ENCODE measurements around the gene HSPA5.
A peak's percentile ranks its signal among the peaks of the same experiment; 100 is the strongest.

The HSPA5 gene

DNA sequence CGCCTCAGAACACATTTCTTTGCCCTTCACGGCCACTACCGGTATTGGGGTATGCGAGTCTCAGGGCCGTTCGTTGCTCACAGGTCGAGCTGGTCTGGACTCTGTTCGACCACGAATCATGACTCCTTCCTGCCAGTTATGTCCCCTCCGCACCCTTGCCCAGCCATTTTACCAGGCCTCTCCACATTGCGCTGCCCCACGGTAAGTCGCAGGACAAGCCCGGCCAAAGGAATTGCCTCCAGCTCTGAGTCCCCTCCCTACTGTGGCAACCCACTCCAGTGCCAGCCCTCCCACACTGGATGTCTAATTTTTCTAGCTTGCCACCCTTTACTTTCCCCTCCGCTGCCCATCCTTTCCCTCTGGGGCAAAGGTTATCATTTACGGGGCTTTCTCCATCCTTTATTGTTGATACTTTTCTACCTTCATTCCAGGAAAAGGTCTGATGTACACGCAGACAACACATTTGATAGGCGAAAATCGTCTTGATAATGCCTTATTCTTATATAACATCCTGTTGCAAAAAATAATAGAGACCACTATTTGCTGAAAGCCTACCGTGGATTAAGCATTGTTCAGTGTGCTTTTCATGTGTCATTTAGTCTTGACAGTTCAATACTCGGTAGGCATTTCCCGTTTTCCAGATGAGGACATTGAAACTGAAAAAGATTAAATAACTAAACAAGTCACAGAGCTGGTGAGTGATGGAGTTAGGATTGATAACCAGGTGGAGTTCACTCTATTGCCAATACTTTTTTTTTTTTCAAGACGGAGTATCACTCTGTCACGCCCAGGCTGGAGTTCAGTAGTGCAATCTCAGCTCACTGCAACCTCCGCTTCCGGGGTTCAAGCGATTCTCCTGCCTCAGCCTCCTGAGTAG is 958 bp upstream of the HSPA5 start:
- DNase-seq (ENCODE audit: low read depth in 1 of 2, low spot score in 1 of 2), result no peak
- TF ChIP-seq, protein P1, sequence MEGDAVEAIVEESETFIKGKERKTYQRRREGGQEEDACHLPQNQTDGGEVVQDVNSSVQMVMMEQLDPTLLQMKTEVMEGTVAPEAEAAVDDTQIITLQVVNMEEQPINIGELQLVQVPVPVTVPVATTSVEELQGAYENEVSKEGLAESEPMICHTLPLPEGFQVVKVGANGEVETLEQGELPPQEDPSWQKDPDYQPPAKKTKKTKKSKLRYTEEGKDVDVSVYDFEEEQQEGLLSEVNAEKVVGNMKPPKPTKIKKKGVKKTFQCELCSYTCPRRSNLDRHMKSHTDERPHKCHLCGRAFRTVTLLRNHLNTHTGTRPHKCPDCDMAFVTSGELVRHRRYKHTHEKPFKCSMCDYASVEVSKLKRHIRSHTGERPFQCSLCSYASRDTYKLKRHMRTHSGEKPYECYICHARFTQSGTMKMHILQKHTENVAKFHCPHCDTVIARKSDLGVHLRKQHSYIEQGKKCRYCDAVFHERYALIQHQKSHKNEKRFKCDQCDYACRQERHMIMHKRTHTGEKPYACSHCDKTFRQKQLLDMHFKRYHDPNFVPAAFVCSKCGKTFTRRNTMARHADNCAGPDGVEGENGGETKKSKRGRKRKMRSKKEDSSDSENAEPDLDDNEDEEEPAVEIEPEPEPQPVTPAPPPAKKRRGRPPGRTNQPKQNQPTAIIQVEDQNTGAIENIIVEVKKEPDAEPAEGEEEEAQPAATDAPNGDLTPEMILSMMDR (IDR thresholded peaks at IDR 0.05; ENCODE audit: insufficient read depth, low read length), result no peak
- no peak for TF ChIP-seq REST (IDR thresholded peaks at IDR 0.05; ENCODE audit: insufficient replicate concordance, low read depth)
- TF ChIP-seq POLR2AphosphoS5 (IDR thresholded peaks at IDR 0.05; ENCODE audit: low read depth), result peak; percentile 33; the same call in 1 of the 2 replicates
- no peak for TF ChIP-seq GABPA (IDR thresholded peaks at IDR 0.05; ENCODE audit: low read depth)
- peak; percentile 67 for TF ChIP-seq SPI1 (IDR thresholded peaks at IDR 0.05; ENCODE audit: borderline replicate concordance, low read depth)
- Histone ChIP-seq H3K27me3 (ENCODE audit: insufficient read depth, poor library complexity, severe bottlenecking) (no peaks in the 10 kb centered on the region), H3K4me3 (replicated peaks; ENCODE audit: insufficient read depth, low read length) (peak overlapping the region; percentile 57), H3K27ac (replicated peaks) (peak overlapping the region; percentile 87)

DNA sequence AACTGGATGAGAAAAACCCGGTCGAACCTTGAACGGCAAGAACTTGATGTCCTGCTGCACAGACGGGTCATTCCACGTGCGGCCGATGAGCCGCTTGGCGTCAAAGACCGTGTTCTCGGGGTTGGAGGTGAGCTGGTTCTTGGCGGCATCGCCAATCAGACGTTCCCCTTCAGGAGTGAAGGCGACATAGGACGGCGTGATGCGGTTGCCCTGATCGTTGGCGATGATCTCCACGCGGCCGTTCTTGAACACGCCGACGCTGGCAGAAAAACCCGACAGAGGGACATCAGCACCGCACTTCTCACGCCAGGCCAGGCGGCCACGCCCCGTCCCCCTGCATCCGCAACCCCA is 519 bp downstream of the HSPA5 start:
- Histone ChIP-seq H3K4me3 (replicated peaks; ENCODE audit: insufficient read depth, low read length) (peak overlapping the region; percentile 92), H3K27ac (replicated peaks) (peak overlapping the region; percentile 87)

More for the DNA sequence above, 519 bp downstream of the HSPA5 start:
- DNase-seq (ENCODE audit: low read depth in 1 of 2, low spot score in 1 of 2), result peak in 1 of 2 experiments; percentile 34
- TF ChIP-seq REST (IDR thresholded peaks at IDR 0.05; ENCODE audit: insufficient replicate concordance, low read depth) (no peak), SPI1 (IDR thresholded peaks at IDR 0.05; ENCODE audit: borderline replicate concordance, low read depth) (no peak), POLR2AphosphoS5 (IDR thresholded peaks at IDR 0.05; ENCODE audit: low read depth) (no peak), GABPA (IDR thresholded peaks at IDR 0.05; ENCODE audit: low read depth) (no peak)
- TF ChIP-seq, protein P1 (IDR thresholded peaks at IDR 0.05; ENCODE audit: insufficient read depth, low read length), result no peak
- H3K27me3 ChIP-seq (ENCODE audit: insufficient read depth, poor library complexity, severe bottlenecking), result no peaks in the 10 kb centered on the region
